Measurements from ENCODE around the gene DMTF1.

GRCh38 chr7:87106974-87107612 lies 45.2 kb upstream of the DMTF1 start:
- no peak for TF ChIP-seq EZH2 (IDR thresholded peaks at IDR 0.05; ENCODE audit: borderline replicate concordance, low read depth, low read length, poor library complexity, severe bottlenecking)
- TF ChIP-seq, protein P1, sequence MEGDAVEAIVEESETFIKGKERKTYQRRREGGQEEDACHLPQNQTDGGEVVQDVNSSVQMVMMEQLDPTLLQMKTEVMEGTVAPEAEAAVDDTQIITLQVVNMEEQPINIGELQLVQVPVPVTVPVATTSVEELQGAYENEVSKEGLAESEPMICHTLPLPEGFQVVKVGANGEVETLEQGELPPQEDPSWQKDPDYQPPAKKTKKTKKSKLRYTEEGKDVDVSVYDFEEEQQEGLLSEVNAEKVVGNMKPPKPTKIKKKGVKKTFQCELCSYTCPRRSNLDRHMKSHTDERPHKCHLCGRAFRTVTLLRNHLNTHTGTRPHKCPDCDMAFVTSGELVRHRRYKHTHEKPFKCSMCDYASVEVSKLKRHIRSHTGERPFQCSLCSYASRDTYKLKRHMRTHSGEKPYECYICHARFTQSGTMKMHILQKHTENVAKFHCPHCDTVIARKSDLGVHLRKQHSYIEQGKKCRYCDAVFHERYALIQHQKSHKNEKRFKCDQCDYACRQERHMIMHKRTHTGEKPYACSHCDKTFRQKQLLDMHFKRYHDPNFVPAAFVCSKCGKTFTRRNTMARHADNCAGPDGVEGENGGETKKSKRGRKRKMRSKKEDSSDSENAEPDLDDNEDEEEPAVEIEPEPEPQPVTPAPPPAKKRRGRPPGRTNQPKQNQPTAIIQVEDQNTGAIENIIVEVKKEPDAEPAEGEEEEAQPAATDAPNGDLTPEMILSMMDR (conservative IDR thresholded peaks at IDR 0.05; ENCODE audit: low read depth, low read length) = no peak
